GM13976 (cell line): Measurements from ENCODE around the gene FABP1.

ENCODE experiments used
- DNase-seq: peaks from one replicate; pipeline ENCODE4 v3.0.0; 2012; ENCODE audit warnings: low spot score
- CTCF ChIP-seq: IDR thresholded peaks from 2 replicates; pipeline ENCODE4 v1.5.1; 2012; ENCODE audit warnings: borderline replicate concordance, mild to moderate bottlenecking; ENCODE audit not compliant: insufficient read depth; ENCODE audit errors: extremely low read depth, missing control alignments, control extremely low read depth
- in situ Hi-C: fragments of 300-500 bp; cut with MboI; formaldehyde crosslinking; loops from one replicate; pipeline ENCODE4 v1.12.0; 2022; ENCODE audit warnings: low sequenced_read_pairs, mixed read lengths, inconsistent platforms; ENCODE audit not compliant: unreplicated experiment

FABP1 gene

GRCh38 chr2:88108796-88109195 lies 19.1 kb downstream of the FABP1 start:
- no peak for DNase-seq
- no peak for TF ChIP-seq CTCF
- in situ Hi-C loops = no loop called here

- in situ Hi-C loops = no loop called here
- DNase-seq = no peak
- no peak for TF ChIP-seq CTCF
Observed at GRCh38 chr2:88100489-88100858, 27.4 kb downstream of the FABP1 start.

GRCh38 chr2:88099798-88100488 lies 27.9 kb downstream of the FABP1 start:
- in situ Hi-C loops = no loop called here
- no peak for DNase-seq

GRCh38 chr2:88098558-88098900 lies 29.3 kb downstream of the FABP1 start:
- TF ChIP-seq CTCF = no peak
- in situ Hi-C loops = no loop called here
- DNase-seq = no peak

More at GRCh38 chr2:88099798-88100488, 27.9 kb downstream of the FABP1 start:
- TF ChIP-seq CTCF = no peak

- no peak for DNase-seq
- TF ChIP-seq CTCF = no peak
Observed at GRCh38 chr2:88097891-88098557, 29.8 kb downstream of the FABP1 start.

GRCh38 chr2:88097192-88097591 lies 30.7 kb downstream of the FABP1 start:
- in situ Hi-C loops = no loop called here
- DNase-seq = no peak
- TF ChIP-seq CTCF = no peak

More at GRCh38 chr2:88097891-88098557, 29.8 kb downstream of the FABP1 start:
- in situ Hi-C loops = no loop called here

- in situ Hi-C loops = no loop called here
- TF ChIP-seq CTCF = no peak
Observed at GRCh38 chr2:88096708-88097107, 31.2 kb downstream of the FABP1 start.

More at GRCh38 chr2:88096708-88097107, 31.2 kb downstream of the FABP1 start:
- no peak for DNase-seq
